ENCODE data around the gene IL22RA2.
"Not testable (repeated sequence)": the region's sequence is repeated elsewhere in the genome, so short reads cannot be mapped to it uniquely, and the experiment has no call there.

IL22RA2 gene, protein sequence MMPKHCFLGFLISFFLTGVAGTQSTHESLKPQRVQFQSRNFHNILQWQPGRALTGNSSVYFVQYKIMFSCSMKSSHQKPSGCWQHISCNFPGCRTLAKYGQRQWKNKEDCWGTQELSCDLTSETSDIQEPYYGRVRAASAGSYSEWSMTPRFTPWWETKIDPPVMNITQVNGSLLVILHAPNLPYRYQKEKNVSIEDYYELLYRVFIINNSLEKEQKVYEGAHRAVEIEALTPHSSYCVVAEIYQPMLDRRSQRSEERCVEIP

DNA sequence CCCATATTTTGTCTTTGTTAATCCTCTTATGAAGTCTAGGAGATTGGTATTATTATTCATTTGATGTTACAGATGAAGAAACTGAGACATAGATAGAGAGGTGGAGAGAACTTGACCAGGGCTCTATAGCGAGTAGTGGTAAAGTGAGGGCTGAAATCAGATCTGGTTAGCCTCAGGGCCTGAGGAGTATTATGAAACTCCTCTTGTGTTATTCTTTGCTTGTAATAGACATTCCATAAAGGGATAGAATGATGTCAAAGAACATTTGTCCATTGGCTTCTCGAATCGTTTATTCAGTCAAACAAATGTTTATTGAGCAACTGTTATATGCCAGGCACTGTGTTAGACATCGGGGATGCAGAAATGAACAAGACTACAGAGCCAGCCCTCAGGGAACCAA, at the start of gene IL22RA2:
Gene IL22RA2, minus strand, starts transcription at position 144 of the 400 bp plus-strand sequence. CDS start 11,895 bp downstream, outside the sequence.
- DNase-seq: no peak

DNA sequence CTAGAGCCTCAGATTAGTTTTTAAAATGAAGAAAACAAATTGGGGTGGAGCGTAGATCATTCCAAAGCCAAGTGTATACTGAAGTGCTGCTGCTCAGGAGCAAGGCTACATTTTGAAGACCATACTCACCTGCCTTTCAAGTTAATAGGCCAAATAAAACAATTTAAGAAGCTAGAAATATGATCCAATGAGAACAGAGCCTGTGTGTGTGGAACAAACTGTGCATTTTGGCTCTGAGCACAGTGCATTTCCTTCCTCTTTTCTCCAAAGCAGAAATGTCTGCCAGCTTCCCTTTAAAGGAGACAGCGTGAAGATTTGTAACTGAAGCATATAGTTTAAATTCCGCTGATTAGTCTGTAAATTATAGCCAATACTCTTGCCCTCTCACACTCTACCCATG, 48.9 kb upstream of the IL22RA2 start:
- DNase-seq: no peak

DNA sequence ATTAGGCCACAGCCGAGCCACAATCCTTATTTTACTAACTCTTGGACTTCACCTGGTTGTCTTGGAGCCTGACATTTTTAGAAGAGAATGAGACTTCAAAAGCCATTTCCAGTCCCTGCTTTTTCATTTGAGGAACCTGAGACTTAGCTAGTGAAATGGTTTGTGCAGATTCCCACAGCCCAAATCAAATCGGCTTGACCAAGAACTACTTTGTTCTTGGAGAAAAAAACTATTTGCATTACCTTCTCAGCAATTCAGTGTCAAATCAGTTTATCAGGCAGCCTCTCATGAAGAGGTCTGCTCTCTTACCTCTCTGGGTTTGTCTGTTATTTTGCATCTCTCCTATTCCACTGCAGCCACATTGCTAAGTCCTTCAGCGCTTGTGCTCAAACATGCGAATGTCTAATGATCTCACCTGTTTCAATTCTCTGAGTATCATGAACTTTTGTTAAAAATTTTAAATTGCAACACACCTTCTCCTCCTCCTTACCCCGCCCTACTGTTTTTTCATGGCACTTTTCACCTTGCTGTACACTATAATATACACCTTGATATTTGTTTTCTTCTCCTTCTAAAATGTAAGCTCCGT, 46.3 kb upstream of the IL22RA2 start:
- DNase-seq: no peak

DNA sequence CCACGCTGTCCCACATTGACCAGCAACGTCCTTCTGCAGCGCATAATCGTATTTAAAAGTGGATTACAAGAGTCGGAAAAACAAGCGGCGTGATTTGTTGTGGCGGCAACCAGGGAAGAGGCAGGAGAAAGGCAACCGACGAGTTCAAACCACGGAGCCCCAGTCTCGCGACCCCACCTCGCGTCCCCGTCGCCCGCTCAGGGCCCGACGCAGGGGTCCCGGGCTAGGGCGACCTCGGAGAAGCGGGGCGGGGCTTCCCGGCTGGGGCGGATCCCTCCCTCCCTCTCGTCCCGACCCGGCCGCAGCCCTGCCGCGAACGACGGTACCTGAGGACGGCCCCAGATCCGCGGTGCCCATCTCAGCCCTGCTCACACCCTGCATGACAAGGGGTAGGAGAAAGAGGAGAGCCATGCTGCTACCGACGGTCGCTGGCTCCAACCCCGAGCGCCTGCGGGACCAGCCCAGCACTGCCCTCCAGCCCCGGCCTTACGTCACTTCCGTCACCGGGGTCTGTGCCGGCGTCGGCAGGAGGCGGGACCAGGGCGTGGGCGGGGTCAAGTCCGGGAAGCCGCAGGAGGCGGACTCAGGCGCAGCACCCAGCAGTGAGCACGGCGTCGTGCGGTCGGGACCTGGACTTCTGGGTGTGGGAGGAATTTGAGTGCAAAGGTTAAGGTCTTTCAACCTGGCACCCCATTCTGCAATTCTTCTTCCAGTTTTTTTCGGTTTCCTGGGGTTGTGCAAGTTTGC, 45.6 kb upstream of the IL22RA2 start, which contains the start of gene IFNGR1:
Gene IFNGR1, minus strand, starts transcription at position 469 of the 747 bp plus-strand sequence. Its CDS starts 58 bp downstream, at position 411.
- peak; percentile 98 for DNase-seq

DNA sequence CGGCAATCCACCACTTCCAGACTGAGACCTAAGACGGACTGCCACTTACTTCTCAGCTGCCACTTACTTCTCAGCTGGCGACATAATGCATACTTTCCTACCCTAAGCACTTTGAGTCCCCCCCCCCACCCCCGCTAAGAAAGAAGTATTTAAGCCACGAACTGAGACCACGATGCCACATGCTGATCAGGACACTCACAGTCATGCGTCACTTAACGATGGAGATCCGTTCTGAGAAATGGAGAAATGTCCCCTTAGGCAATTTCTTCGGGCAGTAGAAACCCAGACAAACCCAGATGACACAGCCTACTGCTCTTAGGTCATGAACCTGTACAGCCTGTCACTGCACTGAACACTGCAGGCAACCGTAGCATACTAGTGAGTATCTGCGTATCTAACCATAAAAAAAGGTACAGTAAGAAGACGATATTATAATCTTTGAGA, 45.1 kb upstream of the IL22RA2 start:
- DNase-seq: peak; percentile 73

DNA sequence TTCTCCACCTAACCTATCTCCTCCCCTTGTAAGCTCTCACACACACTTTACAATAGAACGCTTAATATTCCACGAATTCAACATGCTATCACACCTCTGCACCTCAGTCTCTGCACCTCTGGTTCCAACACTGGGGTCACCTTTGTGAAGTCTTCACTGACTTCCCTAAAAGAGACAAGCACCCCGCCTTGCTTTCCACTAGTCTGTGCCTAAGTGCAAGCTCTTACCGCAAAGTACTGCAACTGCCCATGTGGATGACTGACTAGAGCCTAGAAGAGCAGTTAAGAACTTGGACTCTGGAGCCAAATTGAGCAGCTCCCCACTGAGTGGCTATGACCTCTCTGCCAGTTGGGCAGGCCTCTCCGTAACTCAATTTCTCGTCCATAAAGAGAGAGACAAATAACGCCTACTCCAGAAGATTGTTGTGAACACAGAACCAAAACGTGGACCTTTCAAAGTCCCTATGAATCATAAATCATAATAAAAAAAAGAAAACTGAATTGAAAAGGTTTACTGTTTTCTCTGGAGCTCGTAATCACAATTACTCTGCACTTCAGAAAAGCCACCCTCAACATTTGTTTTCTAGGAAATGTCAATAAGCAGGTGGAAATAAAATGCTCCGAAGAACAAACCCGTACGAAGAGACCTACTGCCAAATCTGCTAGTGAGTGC, 44.5 kb upstream of the IL22RA2 start:
- DNase-seq: no peak

DNA sequence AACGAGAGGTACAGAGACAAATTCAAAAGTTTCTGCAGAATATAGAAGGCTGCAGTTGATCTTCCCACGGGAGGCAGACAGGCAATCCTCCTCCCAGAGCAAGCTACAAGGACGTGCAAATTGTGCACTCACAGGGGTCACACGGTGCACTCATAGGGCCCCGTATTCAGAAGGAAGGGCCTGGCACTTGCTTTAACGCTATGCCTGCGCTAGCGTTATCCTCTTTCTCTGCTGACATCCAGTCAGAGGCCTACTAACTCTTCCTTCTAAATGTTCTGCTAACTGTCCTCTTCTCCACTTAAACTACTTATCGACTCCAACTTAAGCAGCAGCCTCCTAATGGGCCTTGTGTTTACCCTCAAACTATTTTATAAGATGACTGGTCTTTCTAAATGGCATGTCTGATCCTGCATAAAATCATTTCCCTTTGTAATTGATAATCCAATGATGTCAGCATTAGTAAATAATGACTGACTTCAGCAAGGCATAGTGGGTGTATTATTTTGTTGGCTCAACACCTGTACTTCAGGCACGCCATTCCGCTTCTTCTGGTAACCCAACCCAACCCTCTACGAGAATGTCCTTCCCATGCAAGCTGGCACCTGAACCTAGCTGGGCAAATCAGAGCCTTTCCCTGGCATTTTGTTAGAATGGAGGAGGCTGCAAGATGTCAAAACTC, 43.6 kb upstream of the IL22RA2 start:
- no peak for DNase-seq

DNA sequence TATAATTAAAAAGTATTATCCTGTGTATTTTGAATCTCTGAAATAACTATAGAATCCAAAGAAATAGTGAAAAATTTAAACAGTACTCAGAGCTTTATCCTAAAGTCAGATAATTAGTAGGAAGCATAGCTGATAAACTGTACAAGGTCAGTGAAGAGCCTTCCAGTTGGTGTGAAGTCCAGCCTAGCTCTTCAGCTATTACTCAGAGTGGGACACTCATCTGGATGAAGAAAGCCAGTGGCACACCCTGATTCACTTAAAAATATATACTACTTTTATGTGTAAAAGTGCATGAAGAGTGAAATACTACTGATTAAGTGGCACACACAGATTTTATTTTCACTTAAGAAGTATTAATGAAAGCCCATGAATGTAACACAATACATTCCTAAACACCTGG, 42.7 kb upstream of the IL22RA2 start:
- DNase-seq: no peak

DNA sequence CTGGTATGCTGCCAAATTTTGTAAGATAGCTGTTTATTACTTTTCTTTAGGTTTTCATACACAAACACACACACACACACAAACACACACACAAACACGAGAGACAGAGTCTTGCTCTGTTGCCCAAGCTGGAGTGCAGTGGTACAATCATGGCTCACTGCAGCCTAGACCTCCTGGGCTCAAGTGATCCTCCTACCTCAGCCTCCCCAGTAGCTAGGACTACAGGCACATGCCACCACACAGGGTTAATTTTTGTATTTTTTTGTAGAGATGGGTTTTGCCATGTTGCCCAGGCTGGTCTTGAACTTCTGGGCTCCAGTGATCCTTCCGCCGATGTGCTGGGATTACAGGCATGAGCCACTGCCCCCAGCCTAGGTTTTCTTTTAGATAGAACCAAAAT, 42.2 kb upstream of the IL22RA2 start:
- not testable (repeated sequence) for DNase-seq

DNA sequence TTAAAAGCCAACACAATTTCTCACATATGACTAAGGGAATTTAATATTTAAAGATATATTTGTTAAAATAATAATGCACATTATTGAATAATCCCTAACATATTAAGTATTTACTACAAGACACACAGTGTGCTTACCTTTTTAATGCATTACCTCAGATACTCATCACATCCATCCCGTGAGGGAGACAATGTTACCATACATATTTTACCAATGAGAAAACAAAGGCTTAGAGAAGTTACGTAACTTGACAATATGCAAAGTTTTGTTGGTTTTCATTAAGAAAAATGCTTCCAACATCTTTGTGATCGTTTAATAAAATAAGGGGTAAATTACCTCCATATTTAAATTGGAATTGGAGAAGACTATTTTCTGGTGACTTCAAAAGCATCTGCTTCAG, 41.5 kb upstream of the IL22RA2 start:
- DNase-seq: no peak

DNA sequence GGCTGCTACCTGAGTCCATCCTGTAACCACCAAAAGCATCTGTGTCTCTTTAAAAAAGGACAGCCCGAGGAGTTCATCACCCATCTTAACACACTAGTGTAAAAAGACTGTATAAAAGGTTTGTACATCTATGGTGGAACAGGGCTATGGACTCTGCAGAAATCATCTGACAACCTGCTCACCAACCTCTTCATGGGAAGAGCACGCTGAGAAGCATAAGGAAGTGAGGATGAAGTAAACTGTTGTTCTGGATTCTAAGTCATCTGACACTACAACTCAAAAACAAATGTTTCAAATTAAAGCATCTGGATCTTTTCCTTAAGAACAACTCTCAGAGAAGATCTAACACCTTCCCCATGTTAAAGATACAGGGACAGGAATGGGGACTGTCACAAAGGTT, 40.4 kb upstream of the IL22RA2 start:
- no peak for DNase-seq

DNA sequence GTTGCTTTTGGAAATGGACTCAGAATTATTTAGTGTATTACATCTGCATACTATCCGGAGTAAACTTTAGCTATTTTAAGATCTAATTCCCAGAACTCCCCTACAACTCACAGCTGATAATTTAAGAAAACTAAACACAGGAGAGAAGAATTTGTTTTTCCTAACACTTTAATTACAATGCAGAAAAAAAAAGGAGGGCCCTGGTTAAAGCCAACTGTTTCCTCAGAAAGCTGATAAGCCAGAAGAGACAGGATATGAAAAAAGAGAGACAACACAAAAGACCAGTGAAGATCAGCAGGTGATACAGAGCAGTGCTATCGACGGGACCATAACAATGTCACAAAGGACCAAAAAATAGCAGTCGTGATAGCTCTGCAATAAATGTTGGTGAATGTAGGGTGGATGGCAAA, 39.9 kb upstream of the IL22RA2 start:
- DNase-seq: no peak

DNA sequence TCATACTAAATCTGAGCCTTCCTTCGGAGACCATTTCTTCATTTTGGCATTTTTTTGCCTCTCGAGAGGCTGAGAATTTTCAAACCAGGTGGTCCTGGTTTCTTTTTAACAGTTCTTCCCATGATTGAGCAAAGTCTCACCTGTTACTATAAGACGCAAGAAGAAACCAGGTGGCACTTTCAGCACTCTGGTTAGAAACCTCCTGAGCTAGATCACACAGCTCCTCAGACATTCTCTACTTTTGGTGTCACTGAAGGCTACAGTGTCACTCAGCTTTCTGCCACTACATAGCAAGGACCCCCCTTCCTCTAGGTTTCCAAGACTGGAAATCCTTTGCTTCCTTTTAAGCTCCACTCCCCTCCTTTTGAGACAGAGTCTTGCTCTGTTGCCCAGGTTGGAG, 38.5 kb upstream of the IL22RA2 start:
- no peak for DNase-seq

DNA sequence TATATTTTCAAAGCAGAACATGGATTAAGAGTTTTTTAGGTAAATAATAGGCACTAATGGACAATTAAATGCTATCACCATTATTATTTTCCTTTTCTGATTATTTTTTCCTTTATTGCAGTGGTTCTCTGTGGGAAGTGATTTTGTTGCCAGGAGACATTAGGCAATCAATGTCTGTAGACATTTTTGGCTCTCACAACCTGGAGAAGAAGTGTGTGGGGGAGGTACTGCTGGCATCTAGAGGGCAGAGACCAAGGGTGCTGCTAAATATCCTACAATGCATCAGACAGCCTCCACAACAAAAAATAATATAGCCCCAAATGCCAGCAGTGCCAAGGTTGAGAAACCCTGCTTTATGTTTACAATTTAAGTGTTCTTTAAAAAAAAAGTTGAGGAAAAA, 37.5 kb upstream of the IL22RA2 start:
- DNase-seq: no peak

DNA sequence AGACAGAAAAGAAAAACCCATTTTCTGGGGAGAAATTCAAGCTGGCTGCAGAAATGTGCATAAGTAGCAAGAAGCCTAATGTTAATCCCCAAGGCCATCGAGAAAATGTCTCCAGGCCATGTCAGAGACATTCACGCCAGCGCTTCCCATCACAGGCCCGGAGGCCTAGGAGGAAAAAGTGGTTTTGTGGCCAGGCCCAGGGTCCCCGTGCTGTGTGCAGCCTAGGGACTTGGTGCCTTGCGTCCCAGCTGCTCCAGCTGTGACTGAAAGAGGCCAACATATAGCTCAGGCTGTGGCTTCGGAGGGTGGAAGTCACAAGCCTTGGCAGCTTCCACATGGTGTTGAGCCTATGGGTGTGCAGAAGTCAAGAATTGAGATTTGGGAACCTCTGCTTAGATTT, 34.8 kb upstream of the IL22RA2 start:
- DNase-seq: no peak

DNA sequence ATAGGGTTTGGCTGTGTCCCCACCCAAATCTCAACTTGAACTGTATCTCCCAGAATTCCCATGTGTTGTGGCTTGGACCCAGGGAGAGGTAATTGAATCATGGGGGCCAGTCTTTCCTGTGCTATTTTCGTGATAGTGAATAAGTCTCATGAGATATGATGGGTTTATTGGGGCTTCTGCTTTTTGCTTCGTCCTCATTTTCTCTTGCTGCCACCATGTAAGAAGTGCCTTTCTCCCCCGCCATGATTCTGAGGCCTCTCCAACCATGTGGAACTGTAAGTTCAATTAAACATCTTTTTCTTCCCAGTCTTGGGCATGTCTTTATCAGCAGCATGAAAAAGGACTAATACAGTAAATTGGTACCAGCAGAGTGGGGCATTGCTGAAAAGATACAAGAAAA, 34.0 kb upstream of the IL22RA2 start:
- not testable (repeated sequence) for DNase-seq

DNA sequence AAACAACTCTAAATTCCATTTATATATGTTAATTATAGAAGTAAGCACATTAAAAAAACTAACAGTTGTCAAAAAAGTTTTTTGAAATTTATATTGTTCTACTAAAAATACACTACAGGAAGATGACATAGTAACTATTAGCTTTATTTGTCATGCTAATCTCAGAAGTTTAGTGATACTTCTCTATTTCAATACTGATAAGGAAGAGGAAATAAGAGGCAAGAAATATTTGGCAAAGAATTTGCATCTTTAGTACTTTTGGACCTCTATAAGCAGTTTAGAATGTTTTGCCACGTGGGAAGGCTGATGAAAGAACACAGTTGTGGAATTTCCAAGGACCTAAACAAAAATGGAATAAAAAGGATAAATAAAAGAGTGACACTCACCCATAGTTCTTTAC, 33.1 kb upstream of the IL22RA2 start:
- DNase-seq: no peak

DNA sequence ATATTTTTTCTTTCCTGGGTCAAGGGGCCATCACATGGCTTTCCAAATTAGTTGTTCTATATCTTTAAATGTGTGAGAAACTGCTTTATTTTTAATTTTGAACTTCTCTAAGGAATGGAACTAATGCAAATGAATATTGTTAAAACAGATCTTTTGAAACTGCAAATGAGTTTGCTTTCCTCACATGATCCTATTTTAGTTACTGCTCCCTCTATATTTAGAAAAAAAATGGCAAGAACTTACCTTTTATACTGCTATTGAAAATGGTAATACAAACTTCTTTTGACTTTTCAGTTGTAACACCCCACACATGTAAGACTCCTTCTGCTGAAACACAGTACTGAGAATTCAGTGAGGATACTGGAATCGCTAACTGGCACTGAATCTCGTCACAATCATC, 29.8 kb upstream of the IL22RA2 start:
- DNase-seq: no peak

DNA sequence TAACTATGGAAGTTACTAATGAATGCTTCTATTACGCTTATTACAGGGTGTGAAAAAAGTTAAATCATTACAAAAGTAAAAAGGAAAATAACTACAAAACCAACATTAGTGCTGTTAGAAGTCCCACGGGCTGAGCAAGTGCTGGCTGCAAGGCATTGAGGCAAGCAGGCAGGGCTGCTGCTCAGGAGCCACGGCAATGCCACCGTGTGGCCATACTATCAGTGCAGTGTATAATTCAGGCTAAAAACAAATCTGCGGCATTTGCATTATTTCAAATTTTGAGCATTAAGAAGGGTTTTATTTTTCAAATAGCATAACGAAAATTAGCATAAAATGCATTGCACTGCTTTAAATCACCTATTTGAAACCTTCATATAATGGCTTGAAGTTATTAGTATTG, 28.6 kb upstream of the IL22RA2 start:
- no peak for DNase-seq

DNA sequence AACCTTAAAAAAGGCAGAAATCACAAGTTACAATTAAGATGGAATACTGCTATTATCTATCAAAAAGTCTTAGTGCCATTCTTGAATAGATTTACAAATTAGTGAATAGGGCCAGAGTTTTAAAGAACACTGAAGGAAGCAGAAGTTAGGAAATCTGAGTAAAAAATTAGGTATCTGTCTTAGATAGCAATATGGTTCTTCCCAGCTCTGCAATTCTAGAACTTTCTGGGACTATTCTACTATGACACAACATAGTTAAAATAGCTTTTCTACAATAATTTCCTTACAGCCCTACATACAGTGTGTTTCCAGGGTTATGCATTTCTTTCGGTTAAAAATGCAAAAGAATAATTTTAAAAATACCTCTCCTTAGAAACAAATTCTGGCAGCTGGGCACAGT, 27.6 kb upstream of the IL22RA2 start:
- no peak for DNase-seq

DNA sequence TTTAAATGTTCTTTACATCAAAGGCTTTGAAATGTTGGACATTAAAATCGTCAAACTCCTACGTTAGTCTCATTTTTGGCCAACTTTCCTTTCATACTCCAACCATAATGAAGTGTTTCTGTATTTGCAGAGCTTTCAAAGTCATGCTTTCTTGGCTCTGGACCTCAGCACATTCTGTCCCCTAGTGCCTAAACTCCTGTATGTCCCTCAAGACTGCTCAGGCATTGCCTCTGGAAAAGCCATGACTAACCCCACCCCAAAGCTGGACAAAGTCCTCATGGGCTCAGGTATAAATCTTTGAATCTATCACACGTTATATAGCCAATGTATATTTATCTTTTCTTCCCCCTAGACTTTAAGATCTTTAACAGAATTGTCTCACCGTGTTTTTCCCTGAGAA, 26.8 kb upstream of the IL22RA2 start:
- DNase-seq: no peak

DNA sequence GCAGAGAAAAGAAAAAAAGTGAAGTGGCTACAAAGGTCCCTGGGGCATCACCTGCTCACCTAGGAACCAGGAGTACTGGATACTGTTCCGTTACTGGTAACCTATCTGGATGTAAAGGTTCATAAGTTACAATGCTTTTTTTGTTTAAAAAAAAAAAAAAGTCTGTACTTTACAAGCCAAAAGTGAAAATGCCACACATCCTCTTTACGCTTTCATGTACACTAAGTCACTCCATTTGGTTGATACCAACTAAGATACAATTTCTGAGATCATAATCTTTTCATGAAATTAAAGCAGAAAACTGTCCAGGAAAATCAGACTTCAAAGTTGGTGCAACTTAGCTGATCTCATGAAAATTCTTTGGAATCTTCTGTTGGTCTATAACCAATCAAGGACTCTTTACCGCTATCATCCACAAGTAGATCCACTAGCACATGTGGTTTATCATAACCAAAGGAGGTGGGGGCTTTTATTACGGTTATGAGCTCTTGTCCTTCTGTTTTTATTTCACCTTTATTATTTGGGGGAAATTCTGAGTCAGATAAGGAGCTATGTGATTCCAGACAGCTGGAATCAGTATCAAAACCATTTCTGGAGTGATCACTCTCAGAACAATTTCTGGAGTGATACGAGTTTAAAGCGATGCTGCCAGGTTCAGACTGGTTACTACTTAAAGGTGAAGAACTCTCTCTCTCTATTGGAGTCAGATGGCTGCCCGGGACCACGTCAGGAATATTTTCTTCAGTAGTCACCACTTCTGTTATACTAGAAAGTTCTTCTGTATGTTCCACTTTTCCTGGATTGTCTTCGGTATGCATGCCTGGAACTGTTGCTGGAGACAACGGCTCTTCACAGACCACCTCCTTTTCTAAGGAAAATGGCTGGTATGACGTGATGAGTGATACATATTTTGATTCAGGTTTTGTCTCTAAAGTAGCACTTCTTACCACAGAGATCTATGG, 24.5 kb upstream of the IL22RA2 start:
- DNase-seq: no peak

All from activated effector memory CD4-positive, alpha-beta T cell treated with anti-CD3 and anti-CD28 coated beads, Interleukin-2, amount 50 U/mL, for 16 hours (primary cell).